Right renal pelvis (tissue), 4 donors: ENCODE results near the gene CFAP45. TPM values are rescaled to one million over a fixed set of nuclear protein-coding genes. Genes with fewer than 3 reads are reported as not detected.
A peak's percentile ranks its signal among the peaks of the same experiment; 100 is the strongest.

Experiments
- DNase-seq, 4 donors: peaks; one replicate each; pipeline ENCODE4 v3.0.0-alpha.2; 2013; ENCODE audit warnings: low read depth in 4 of 4, low spot score in 3 of 4, missing footprints in 1 of 4
- polyA plus RNA-seq, 4 donors: library from polyadenylated mRNA; unstranded; fragments of 120-200 nt; gene quantifications; one replicate each; pipeline ENCODE4 v1.2.1, GENCODE V29; 2013; ENCODE audit not compliant: insufficient read length in 4 of 4

CFAP45 gene
- polyA plus RNA-seq, 4 donors: 2.6 to 3.5 (median 3.3) TPM

DNA sequence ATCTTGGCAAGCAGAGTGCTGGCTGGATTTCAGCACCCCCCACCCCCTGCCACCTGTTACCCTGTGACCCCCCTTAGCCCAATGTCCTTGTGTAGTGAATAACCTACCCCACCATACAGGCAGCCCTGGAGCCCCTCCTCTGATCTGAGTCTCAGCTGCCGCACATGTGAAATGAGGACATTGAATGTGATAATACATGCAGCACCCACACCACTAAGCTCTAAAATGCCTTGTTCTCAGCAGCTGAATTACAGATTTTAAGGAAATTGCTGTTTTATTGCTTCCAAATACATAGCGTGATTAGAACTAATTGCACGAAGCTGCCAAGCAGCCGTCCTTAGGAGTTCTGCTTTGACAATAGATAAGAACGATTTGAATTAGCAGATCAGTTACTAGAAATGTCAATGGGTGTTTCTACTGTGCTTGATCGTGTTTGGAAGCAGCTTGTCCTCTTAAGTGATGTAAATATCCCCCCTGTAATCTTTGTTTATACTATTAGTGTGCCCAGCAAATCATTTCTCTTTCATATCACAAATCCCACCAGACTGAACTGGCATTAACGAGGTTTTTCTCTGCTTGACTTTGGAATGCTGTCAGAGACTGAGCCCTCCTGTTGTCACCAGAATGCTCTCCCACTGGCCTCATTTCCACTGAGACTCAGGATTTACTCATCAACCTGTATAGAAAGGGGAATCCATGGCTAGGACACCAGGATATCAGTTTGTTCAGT is 68.4 kb downstream of the CFAP45 start:
- no peak for DNase-seq

DNA sequence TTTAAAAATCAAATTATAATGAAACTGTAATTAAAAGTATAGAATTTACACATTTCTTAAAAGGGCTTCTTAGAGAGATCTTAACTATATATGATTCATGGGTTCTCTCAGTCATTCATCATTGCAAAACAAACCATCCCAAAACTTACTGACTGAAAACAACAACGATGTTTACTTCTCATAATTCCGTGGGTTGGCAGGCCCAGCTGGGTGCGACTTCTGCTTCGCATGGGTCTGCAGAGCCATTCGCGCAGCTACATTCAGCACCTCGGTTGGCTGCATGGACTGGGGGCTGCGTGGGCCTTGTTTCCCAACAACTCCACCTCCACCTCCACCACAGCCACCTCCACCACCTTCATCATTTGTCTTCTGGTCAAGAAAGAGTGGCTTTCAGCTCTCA is 69.2 kb downstream of the CFAP45 start:
- no peak for DNase-seq

DNA sequence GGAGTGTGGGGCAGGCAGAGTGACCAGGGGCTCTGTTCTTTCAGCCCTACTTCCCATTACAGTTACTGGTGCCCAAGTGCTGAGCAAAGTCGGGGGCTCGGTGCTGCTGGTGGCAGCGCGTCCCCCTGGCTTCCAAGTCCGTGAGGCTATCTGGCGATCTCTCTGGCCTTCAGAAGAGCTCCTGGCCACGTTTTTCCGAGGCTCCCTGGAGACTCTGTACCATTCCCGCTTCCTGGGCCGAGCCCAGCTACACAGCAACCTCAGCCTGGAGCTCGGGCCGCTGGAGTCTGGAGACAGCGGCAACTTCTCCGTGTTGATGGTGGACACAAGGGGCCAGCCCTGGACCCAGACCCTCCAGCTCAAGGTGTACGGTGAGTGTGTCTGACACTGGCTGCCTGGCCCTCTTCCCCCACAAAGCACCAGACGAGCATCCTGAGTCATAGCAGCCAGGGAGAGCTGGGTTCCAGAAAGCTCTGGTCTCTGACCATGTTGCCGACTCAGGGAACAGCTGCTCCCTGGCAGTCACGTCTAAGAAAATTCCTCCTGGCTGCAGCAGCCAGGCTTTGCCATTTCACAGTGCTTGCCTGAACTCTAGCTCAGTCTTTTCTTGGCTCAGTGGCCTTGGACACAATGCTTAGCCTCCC is 70.0 kb downstream of the CFAP45 start:
- DNase-seq: no peak

DNA sequence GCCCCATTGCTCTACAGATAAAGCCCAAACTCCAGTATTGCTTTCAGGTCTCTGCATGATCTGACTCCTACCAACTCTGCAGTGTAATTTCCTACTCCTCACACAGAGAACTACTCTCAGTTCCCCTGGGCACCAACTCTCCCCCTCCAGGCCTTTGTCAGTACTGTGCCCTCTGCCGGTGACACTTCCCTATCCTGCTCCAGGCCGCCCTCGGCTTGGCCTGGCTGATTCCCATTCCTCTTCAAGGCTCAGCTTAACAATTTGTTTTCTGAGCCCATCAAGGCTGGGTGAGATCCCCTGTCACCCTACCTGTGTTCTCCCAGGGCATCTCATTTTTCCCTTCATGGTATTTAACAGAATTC is 70.7 kb downstream of the CFAP45 start:
- peak in 1 of 4 donors; percentile 16 for DNase-seq

DNA sequence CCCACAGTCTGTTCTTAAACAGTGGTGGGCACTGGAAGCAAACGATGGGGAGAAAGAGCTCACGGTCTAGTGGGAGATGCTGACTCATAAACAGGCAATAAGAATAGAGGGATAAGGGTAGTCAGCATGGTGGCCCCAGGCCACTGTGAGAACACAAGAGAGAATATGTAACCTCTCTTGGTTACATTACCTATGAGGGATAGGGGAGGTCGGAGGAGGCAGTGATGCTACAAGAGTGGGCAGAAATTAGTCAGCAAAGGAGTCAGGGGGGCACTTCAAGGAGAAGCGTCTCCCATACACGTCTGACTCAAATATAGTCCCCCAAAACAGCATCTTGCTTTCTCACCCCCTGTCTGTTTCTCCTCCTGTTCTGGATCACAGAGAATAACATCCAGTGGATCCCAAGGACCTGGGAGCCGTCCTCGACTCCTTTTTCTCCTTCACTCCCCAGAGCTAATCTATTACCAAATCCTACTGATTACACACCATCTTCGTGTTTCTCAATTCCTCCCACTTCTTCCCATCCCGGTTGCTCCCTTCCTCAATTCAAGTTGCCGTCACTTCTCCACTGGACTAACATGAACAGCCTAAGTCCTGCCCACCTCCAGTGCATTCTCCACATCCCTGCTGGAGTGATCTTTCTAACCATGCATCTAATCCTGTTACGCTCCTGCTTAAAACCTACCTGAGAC is 71.2 kb downstream of the CFAP45 start:
- no peak for DNase-seq

DNA sequence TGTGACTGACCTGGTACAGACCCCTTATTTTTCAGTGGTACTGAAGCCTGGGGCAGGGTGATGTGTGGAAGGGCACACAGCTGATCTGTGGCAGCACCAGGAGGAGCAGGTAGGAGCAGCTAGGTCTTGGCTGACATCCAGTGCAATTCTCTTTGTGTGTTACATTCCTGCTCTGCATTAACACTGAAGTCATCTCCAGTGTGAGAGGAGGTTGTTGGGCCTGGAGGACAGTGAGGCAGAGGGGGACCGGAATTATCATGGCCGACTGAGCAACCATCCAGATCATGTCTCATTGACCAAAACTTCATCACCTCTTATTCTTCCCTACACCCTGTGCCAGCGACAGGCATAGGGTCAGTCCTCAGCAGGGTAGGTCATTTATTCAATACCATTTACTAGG is 71.8 kb downstream of the CFAP45 start:
- no peak for DNase-seq

DNA sequence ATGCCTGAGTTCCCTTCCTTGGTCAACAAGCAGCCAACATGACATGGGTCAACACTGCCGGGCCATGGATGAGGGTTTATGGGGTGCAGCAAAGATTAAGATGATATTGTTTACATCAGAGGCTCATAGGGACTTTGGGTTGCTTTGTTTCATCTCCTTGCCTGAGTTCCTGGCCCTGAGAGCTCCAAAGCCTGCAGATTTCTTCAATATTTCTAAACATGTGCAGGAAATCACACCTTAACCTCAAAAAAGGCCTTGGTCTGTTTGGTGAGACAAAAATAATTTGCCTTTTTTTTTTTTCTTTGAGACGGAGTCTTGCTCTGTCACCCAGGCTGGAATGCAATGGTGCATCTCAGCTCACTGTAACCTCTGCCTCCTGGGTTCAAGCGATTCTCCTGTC is 72.4 kb downstream of the CFAP45 start:
- DNase-seq: no peak

DNA sequence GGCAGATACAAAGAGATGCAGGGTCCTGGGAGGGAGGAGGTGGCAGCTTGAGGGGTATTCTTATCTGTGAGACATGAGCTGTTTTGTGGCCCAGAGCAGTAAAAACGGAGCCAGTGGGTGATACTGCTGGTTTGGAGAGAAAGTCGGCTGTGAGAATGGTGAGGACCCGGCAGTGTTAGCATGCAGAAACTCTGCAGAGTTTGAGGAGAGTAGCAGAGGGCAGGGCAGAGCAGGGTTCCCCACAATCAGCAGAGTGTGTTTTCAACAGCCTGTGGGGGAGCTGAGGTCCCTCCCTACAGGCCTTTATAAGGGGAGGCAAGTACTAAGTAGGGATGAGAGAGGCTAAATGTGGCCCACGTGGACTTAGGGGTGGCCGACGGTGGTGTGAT is 72.9 kb downstream of the CFAP45 start:
- DNase-seq: no peak

DNA sequence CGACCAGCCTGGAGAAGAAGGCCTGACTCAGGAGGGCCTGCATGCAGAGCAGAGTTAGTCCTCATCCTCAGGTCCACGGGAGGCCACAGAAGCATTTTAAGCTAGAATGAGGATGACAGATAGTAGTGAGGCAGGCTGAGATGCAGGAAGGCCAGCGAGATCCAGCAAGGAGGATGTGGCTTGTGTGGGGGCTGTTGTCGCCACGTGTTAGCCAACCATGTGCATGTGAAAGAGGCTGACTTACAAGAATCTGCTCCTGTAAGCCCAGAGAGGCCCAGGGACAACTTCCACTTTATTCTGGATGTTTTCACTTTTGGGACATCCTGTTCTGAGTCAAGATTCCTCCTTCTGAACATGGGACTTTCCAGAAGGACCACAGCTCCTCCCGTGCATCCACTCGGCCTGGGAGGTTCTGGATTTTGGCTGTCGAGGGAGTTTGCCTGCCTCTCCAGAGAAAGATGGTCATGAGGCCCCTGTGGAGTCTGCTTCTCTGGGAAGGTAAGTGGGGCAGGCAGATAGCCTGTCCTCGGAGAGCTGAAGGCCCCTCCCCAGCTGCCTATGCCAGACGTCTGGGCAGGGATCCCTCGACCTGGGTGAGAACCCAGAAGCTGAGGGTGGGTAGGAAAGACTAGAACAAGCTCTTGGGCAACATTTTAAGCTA is 73.4 kb downstream of the CFAP45 start, which contains the start of gene SLAMF8:
Gene SLAMF8, plus strand, starts transcription at position 433 of the 661 bp plus-strand sequence. Its CDS starts 26 bp downstream, at position 459.
- no peak for DNase-seq

DNA sequence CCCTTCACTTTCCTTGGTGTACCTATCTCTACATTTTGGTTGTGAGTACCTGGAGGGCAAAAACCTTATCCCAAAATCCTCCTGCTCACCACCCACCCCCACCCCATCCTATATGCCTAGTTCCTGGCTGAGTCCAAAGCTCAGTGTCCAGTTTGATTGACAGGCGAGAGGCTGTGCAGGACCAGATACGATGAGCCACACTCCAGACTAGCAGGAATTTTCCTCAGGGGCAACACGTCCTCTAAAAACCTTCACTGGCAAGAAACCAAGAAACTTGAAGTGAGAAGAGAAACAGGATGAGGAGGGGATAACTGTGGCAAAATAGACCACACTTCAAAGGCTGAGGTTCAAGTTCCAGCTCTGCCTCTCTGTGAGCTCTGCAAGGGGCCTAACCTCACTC is 74.4 kb downstream of the CFAP45 start:
- DNase-seq: no peak

DNA sequence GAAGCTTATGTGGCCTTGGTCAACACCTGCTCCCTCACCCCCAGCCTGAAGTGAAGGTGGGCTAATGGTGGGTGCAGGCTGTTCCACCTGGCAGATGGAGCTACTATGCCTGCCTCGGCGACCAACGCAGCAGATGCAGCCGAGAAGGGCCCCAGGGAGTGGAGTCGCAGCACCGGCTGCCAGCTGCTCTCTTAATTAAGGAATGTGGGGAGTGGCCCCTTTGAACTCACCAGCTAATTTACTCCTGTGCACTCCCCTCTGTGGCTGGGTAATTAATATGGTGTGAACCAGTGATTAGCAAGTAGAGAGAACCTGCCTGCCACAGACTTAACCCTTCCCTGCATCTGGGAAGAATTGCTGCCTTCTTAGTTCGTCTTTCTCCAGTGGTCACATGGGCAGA is 76.6 kb downstream of the CFAP45 start:
- peak in 3 of 4 donors; percentile 30 to 50 (median 31) for DNase-seq

Other genes with a start within 250 kb of the CFAP45 start
- gene CRP, start 185.6 kb downstream of the CFAP45 start, polyA plus RNA-seq: not detected
- 10 to 100 TPM; 28.5 to 41.3 (median 31.8) TPM for gene DUSP23, start 119.2 kb downstream of the CFAP45 start, polyA plus RNA-seq
- under 1 TPM; 0.19 to 0.58 (median 0.30) TPM for gene FCRL6, start 97.8 kb downstream of the CFAP45 start, polyA plus RNA-seq
- gene SLAMF8, start 73.3 kb downstream of the CFAP45 start, polyA plus RNA-seq: under 1 TPM; 0.62 to 0.82 (median 0.72) TPM
- gene VSIG8, start 37.5 kb downstream of the CFAP45 start, polyA plus RNA-seq: under 1 TPM; 0.13 to 0.65 (median 0.38) TPM
- gene TAGLN2, start 25.3 kb upstream of the CFAP45 start, polyA plus RNA-seq: 100 to 1,000 TPM; 123 to 160 (median 142) TPM
- 10 to 100 TPM; 13.4 to 18.7 (median 15.5) TPM for gene IGSF9, start 45.4 kb upstream of the CFAP45 start, polyA plus RNA-seq
- gene SLAMF9, start 54.1 kb upstream of the CFAP45 start, polyA plus RNA-seq: not detected
- gene PIGM, start 131.8 kb upstream of the CFAP45 start, polyA plus RNA-seq: 10 to 100 TPM; 11.4 to 14.6 (median 14.0) TPM
- gene KCNJ10, start 170.0 kb upstream of the CFAP45 start, polyA plus RNA-seq: 10 to 100 TPM; 24.5 to 33.1 (median 30.7) TPM
- gene KCNJ9, start 181.4 kb upstream of the CFAP45 start, polyA plus RNA-seq: under 1 TPM in 3 of 4 donors, not detected in 1; 0.04 to 0.13 (median 0.10) TPM
- 10 to 100 TPM; 30.0 to 42.3 (median 31.4) TPM for gene IGSF8, start 198.5 kb upstream of the CFAP45 start, polyA plus RNA-seq
- gene ATP1A2, start 215.6 kb upstream of the CFAP45 start, polyA plus RNA-seq: 1 to 10 TPM; 3.7 to 5.3 (median 4.5) TPM